GM23338 (cell line): ENCODE results near the gene FAM53A.

Source experiments
- CREB1 ChIP-seq: fragments of 250-450 bp; sonication (Bioruptor Pico); IDR thresholded peaks from 2 replicates; pipeline ENCODE4 v1.5.0; 2020; ENCODE audit warnings: low read depth, mild to moderate bottlenecking, moderate library complexity
- EZH2 ChIP-seq: fragments of 200-600 bp; sonication (generic); IDR thresholded peaks from one replicate; pipeline ENCODE4 v1.8.0; 2017; ENCODE audit warnings: antibody characterized with exemption, mild to moderate bottlenecking, low read depth; ENCODE audit not compliant: unreplicated experiment
- EZH2phosphoT487 ChIP-seq: fragments of 200-600 bp; sonication (generic); IDR thresholded peaks from one replicate; pipeline ENCODE4 v1.8.1; 2018; ENCODE audit warnings: antibody characterized with exemption; ENCODE audit not compliant: unreplicated experiment
- JUNB ChIP-seq: IDR thresholded peaks from one replicate; pipeline ENCODE4 v1.6.1; 2016; ENCODE audit warnings: antibody characterized with exemption; ENCODE audit not compliant: unreplicated experiment
- NANOG ChIP-seq: IDR thresholded peaks from 2 replicates; pipeline ENCODE4 v1.6.1; 2016; ENCODE audit warnings: antibody characterized with exemption, borderline replicate concordance
- POLR2AphosphoS5 ChIP-seq: IDR thresholded peaks from 2 replicates; pipeline ENCODE4 v1.6.1; 2016; ENCODE audit warnings: antibody characterized with exemption, low read depth
- ZNF331 ChIP-seq: fragments of 250-450 bp; sonication (Bioruptor Pico); IDR thresholded peaks from 2 replicates; pipeline ENCODE4 v1.5.0; 2020; ENCODE audit warnings: low read depth, mild to moderate bottlenecking, moderate library complexity
- TF ChIP-seq, protein P1 (sequence below), 2 experiments: fragments of 200-600 bp in 1 of 2; sonication (generic) in 1 of 2; conservative IDR thresholded peaks; 2 replicates each; pipeline versions ENCODE4 v1.5.1 to v1.6.1; 2016 to 2017; ENCODE audit warnings: antibody characterized with exemption in 2 of 2, low read depth in 2 of 2, mild to moderate bottlenecking in 2 of 2, moderate library complexity in 1 of 2

DNA sequence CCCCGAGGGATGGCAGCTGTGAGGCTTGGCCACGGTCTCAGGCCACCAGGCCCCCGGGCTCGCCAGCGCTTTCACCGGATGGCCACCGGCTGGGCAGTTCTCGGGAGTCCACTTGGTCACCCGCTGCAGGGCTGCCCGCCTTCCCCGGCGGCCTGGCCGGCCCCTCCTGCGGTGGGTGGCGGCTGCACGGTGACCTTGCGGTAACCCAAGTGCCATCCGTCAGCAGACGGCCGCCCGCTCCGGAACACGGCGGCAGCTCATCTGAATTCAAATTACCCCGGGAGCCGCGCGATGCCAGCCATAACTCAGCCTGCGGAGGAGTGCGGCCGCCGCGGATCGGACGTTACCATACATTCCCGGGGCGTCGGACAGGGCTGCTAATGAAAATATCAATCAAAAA lies 60.7 kb downstream of the FAM53A start:
- TF ChIP-seq, protein P1, sequence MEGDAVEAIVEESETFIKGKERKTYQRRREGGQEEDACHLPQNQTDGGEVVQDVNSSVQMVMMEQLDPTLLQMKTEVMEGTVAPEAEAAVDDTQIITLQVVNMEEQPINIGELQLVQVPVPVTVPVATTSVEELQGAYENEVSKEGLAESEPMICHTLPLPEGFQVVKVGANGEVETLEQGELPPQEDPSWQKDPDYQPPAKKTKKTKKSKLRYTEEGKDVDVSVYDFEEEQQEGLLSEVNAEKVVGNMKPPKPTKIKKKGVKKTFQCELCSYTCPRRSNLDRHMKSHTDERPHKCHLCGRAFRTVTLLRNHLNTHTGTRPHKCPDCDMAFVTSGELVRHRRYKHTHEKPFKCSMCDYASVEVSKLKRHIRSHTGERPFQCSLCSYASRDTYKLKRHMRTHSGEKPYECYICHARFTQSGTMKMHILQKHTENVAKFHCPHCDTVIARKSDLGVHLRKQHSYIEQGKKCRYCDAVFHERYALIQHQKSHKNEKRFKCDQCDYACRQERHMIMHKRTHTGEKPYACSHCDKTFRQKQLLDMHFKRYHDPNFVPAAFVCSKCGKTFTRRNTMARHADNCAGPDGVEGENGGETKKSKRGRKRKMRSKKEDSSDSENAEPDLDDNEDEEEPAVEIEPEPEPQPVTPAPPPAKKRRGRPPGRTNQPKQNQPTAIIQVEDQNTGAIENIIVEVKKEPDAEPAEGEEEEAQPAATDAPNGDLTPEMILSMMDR (conservative IDR thresholded peaks at IDR 0.05; ENCODE audit: low read depth in 2 of 2), result no peak
- TF ChIP-seq POLR2AphosphoS5 (no peak), EZH2phosphoT487 (no peak), NANOG (no peak), CREB1 (CRISPR knock-in tag) (no peak), JUNB (no peak), EZH2 (no peak), ZNF331 (CRISPR knock-in tag) (no peak)
